Endothelial cell of umbilical vein (primary cell): Measurements from ENCODE around the gene CYBA. TPM values are rescaled to one million over a fixed set of nuclear protein-coding genes. Genes with fewer than 3 reads are reported as not detected.
A peak's percentile ranks its signal among the peaks of the same experiment; 100 is the strongest.

Experiments used
- BruUV-seq: library from RNA; stranded (reverse); fragments of 400-500 nt; replicated peaks from 2 replicates; lab custom pipeline; 2021; lab: Mats Ljungman, UMichigan
- CTCF ChIA-PET: fragments of 300-600, 350-600 bp; sonication (Branson Sonifier 250); formaldehyde crosslinking; loops from one replicate; lab custom pipeline; 2021; ENCODE audit warnings: antibody characterized with exemption, inconsistent platforms; lab: Charles Lee
- POLR2A ChIA-PET: fragments of 300-600, 350-600 bp; sonication (Branson Sonifier 250); formaldehyde crosslinking; loops from one replicate; lab custom pipeline; 2021; ENCODE audit warnings: antibody characterized with exemption, inconsistent platforms; lab: Charles Lee
- DNase-seq: peaks from one replicate; pipeline ENCODE4 v3.0.0-alpha.2; 2011; ENCODE audit warnings: low read depth, low spot score
- FAIRE-seq: peaks from 2 replicates; lab custom pipeline; 2011; peaks lifted over from hg19 to GRCh38; lab: Jason Lieb, UNC
- H2AFZ ChIP-seq: 2 replicates; pipeline ENCODE4 v1.6.0; 2012; ENCODE audit warnings: low read depth, low read length, control low read depth, inconsistent platforms
- H3K27ac ChIP-seq: 2 replicates; pipeline ENCODE4 v1.5.1; 2011; ENCODE audit warnings: low read depth, mild to moderate bottlenecking, control low read depth, low read length, moderate library complexity; ENCODE audit not compliant: insufficient read depth
- H3K27me3 ChIP-seq, 2 experiments: 2 replicates each; pipeline versions ENCODE4 v1.6.0 to v1.6.1; 2011; ENCODE audit warnings: low read length in 2 of 2, mixed read lengths in 1 of 2; ENCODE audit not compliant: control insufficient read depth in 2 of 2, insufficient read depth in 2 of 2
- H3K36me3 ChIP-seq, 2 experiments: 2 replicates in 1 of 2; 3 replicates in 1 of 2; pipeline ENCODE4 v1.5.1; 2011; ENCODE audit warnings: low read length in 2 of 2, mild to moderate bottlenecking in 1 of 2, moderate library complexity in 1 of 2; ENCODE audit not compliant: control insufficient read depth in 2 of 2, insufficient read depth in 2 of 2; ENCODE audit errors: extremely low read depth in 1 of 2
- H3K4me1 ChIP-seq: 3 replicates; pipeline ENCODE4 v1.5.1; 2011; ENCODE audit warnings: mild to moderate bottlenecking, low read length; ENCODE audit not compliant: control insufficient read depth, insufficient read depth; ENCODE audit errors: extremely low read depth
- H3K4me2 ChIP-seq: 2 replicates; pipeline ENCODE4 v1.6.1; 2011; ENCODE audit warnings: low read length, control low read depth, mixed read lengths; ENCODE audit not compliant: insufficient read depth
- H3K4me3 ChIP-seq, 3 experiments: fragments of 200-600 bp in 1 of 3; sonication (generic), shearing (Covaris generic) in 1 of 3; replicated peaks in 1 of 3; 2 replicates each; pipeline ENCODE4 v1.5.1; 2011 to 2016; ENCODE audit warnings: control low read depth in 3 of 3, low read length in 3 of 3, mild to moderate bottlenecking in 2 of 3, inconsistent platforms in 1 of 3, low read depth in 1 of 3, moderate library complexity in 1 of 3; ENCODE audit not compliant: insufficient read depth in 1 of 3
- H3K79me2 ChIP-seq: 2 replicates; pipeline ENCODE4 v1.6.0; 2012; ENCODE audit warnings: low read length, inconsistent platforms; ENCODE audit not compliant: control insufficient read depth, insufficient read depth
- H3K9ac ChIP-seq: replicated peaks from 2 replicates; pipeline ENCODE3; 2011; ENCODE audit warnings: low read length, control low read depth; ENCODE audit not compliant: insufficient read depth; ENCODE audit errors: extremely low read depth
- H3K9me1 ChIP-seq: replicated peaks from 3 replicates; pipeline ENCODE4 v1.6.0; 2011; ENCODE audit warnings: mild to moderate bottlenecking, low read length; ENCODE audit not compliant: control insufficient read depth, insufficient read depth; ENCODE audit errors: extremely low read depth
- H3K9me3 ChIP-seq: replicated peaks from 2 replicates; pipeline ENCODE4 v1.5.1; 2012; ENCODE audit warnings: low read length, inconsistent platforms; ENCODE audit not compliant: control insufficient read depth, insufficient read depth
- H4K20me1 ChIP-seq: replicated peaks from 2 replicates; pipeline ENCODE3; 2011; ENCODE audit warnings: mild to moderate bottlenecking, low read length; ENCODE audit not compliant: control insufficient read depth, insufficient read depth; ENCODE audit errors: extremely low read depth
- JUN ChIP-seq: IDR thresholded peaks from 2 replicates; pipeline ENCODE4 v1.6.1; 2011; ENCODE audit warnings: borderline replicate concordance, low read depth; ENCODE audit not compliant: insufficient read length, insufficient read depth
- POLR2A ChIP-seq: IDR thresholded peaks from 2 replicates; pipeline ENCODE4 v1.6.1; 2012; ENCODE audit warnings: low read depth, mild to moderate bottlenecking, control low read depth, low read length
- POLR2AphosphoS5 ChIP-seq: IDR thresholded peaks from 2 replicates; pipeline ENCODE4 v1.6.1; 2012; ENCODE audit warnings: low read depth, mild to moderate bottlenecking, control low read depth, low read length, moderate library complexity; ENCODE audit not compliant: insufficient read depth
- dilution Hi-C: fragments of 300-500 bp; cut with MboI; formaldehyde crosslinking; loops from one replicate; pipeline ENCODE4 v1.15.0; 2019; ENCODE audit warnings: low sequenced_read_pairs; ENCODE audit not compliant: extremely low pct_ligation_motif_present
- intact Hi-C: fragments of 100-400 bp; cut with micrococcal nuclease; formaldehyde crosslinking; loops from one replicate; pipeline ENCODE4 v1.10.0; 2022
- polyA plus RNA-seq, 4 experiments: library from polyadenylated mRNA; depleted of rRNA in 3 of 4; stranded (reverse) in 3 of 4; unstranded in 1 of 4; fragments of >200 nt; gene quantifications; 2 replicates each; pipeline versions ENCODE4 v1.2.1 to v1.2.3, GENCODE V29; 2011 to 2012; ENCODE audit warnings: missing spikeins in 1 of 4
- total RNA-seq: library from RNA; stranded (reverse); gene quantifications from 2 replicates; pipeline ENCODE4 v1.2.3, GENCODE V29; 2021

CYBA gene
- total and polyA plus RNA-seq, 2 donors (not counting 3 experiments of a cell fraction or from before 2014, with no cell fraction given), result 37.0 to 77.3 TPM

DNA sequence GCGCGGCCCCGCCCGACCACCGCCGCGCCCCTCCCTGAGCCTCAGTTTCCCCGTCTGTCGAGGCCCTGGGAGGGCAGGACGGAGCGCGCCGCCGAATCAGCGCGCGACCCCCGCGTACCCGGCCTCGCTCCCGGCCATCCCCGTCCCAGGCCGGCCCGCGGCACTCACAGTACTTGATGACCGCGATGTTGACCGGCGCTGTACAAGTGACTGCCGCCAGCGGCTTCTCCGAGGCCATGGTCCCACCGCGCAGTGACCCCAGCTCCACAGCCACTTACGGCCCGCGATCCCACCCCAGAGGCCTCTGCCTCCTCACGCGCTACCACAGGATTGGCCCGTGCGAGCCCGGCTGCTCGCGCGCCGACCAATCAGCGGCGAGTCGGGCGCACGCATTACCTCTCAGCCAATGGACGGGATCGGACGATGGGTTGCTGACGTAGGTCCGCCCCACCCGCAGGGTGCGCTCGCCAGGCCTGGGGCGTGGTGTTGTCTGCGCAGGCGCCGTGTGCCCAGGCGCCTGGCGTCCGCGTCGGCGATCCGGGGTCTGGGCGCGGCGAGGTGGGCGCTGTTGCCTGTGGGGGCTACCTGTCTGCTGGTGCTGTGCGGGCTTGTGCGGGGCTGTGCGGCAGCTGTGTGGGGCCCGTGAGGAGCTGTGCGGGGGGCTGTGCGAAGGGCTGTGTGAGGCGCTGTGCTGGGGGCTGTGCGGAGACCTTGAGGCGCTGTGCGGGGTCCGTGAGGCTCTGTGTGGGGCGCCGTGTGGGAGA lies 12.2 kb upstream of the CYBA start, which contains the start of gene MVD:
Gene MVD, minus strand, starts transcription at position 249 of the 764 bp plus-strand sequence. Its CDS starts 11 bp downstream, at position 238.
- H3K9me3 ChIP-seq, result no peaks in the 10 kb centered on the region
- CTCF ChIA-PET, result interaction anchor here (1.0 to 1.4 kb wide), 4 partner anchors 33 to 74 kb away, joined by 3 to 5 read pairs (median 4); no protein-coding TSS in a partner anchor
- TF ChIP-seq POLR2A, result peak; percentile 93
- TF ChIP-seq JUN, result no peak
- peak; percentile 92 for TF ChIP-seq POLR2AphosphoS5
- peak; percentile 99 for DNase-seq
- no TSS peak for BruUV-seq
- no peaks in the 10 kb centered on the region for H4K20me1 ChIP-seq
- no peaks in the 10 kb centered on the region for H3K27me3 ChIP-seq
- peaks cover 20% of the 10 kb centered on the region for H3K4me1 ChIP-seq
- POLR2A ChIA-PET, result interaction anchor here (0.5 to 1.8 kb wide), 3 partner anchors 12 to 437 kb away, joined by 3 to 4 read pairs (median 3); no protein-coding TSS in a partner anchor
- H3K9me1 ChIP-seq, result no peaks in the 10 kb centered on the region
- dilution Hi-C loops, result no loop called here
- peak; percentile 99 for FAIRE-seq
- intact Hi-C loops, result loop anchor here (2.0 kb wide), 3 partner anchors 24 to 38 kb away; partner anchors contain the start of gene SNAI3
- peak within 1 kb of the TSS; percentile 77 to 81 (median 78) for H3K4me3 ChIP-seq
- peak within 1 kb of the TSS; percentile 88 for H2AFZ ChIP-seq
- peak within 1 kb of the TSS; percentile 79 for H3K4me2 ChIP-seq
- peaks cover 0 to under 1% of the 10 kb centered on the region in 2 experiments for H3K36me3 ChIP-seq
- peak within 1 kb of the TSS; percentile 81 for H3K9ac ChIP-seq
- H3K79me2 ChIP-seq, result peaks cover 37% of the 10 kb centered on the region
- peak within 1 kb of the TSS; percentile 52 for H3K27ac ChIP-seq

DNA sequence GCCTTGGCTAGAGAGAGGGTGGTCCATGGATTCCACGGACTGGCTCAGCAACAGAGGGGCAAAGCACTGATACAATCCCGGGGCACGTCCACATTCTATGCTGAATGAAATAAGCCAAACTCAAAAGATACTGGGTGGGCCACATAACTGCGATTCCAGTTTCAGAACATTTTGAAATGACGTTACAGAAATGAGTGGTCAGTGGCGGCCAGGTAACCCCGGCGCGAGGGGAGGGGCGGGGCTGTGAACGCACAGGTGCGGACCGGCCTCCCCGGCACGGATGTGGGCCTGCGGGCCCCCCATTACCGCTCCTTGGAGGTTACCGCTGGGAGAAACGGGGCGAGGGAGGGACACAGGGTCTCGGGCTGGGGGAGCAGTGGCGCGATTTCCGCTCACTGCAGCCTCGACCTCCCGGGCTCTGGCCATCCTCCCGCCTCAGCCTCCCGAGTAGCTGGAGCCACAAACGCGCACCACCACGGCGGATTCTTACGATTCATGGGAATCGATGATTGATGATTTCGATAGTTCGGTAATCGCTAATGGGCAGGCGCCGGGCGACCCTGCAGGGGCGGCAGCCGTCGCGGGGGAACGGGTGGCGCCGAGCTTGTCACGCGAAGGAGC lies 11.5 kb upstream of the CYBA start:
- DNase-seq, result no peak
- ChIA-PET CTCF (interaction anchor here (1.0 to 1.4 kb wide), 4 partner anchors 34 to 75 kb away, joined by 3 to 5 read pairs (median 4); no protein-coding TSS in a partner anchor), POLR2A (interaction anchor here (0.5 to 1.8 kb wide), 2 partner anchors 13 to 41 kb away, joined by 3 to 4 read pairs; no protein-coding TSS in a partner anchor)
- Histone ChIP-seq H3K36me3 (peaks cover 0 to 4% of the 10 kb centered on the region in 2 experiments), H3K79me2 (peaks cover 40% of the 10 kb centered on the region), H2AFZ (peak overlapping the region; percentile 53), H3K9me1 (no peaks in the 10 kb centered on the region), H3K4me3 (peak overlapping the region; percentile 75 to 78 (median 77)), H3K9me3 (no peaks in the 10 kb centered on the region), H4K20me1 (no peaks in the 10 kb centered on the region), H3K9ac (peak overlapping the region; percentile 66), H3K4me2 (peak overlapping the region; percentile 79), H3K27ac (peak overlapping the region; percentile 52), H3K27me3 (no peaks in the 10 kb centered on the region), H3K4me1 (peaks cover 20% of the 10 kb centered on the region)
- intact Hi-C loops, result loop anchor here (2.0 kb wide), 3 partner anchors 24 to 38 kb away; partner anchors contain the start of gene SNAI3
- dilution Hi-C loops, result no loop called here
- TF ChIP-seq POLR2A (no peak), POLR2AphosphoS5 (no peak), JUN (no peak)
- no peak for FAIRE-seq
- BruUV-seq, result TSS peak; percentile 49
